OCI-LY1 (cell line): ENCODE data around the gene ABCA4.

ENCODE experiments used
- EZH2 ChIP-seq: fragments of 200-600 bp; sonication (generic), shearing (Covaris generic); IDR thresholded peaks from 2 replicates; pipeline ENCODE4 v1.8.0; 2017; ENCODE audit warnings: borderline replicate concordance, mixed run types, mild to moderate bottlenecking, antibody characterized with exemption, low read length, moderate library complexity, mixed read lengths
- TF ChIP-seq, protein P1 (sequence below): fragments of 200-600 bp; sonication (generic), shearing (Covaris generic); IDR thresholded peaks from 2 replicates; pipeline ENCODE4 v1.5.1; 2017; ENCODE audit warnings: mild to moderate bottlenecking, antibody characterized with exemption, low read length, moderate library complexity, mixed read lengths

DNA sequence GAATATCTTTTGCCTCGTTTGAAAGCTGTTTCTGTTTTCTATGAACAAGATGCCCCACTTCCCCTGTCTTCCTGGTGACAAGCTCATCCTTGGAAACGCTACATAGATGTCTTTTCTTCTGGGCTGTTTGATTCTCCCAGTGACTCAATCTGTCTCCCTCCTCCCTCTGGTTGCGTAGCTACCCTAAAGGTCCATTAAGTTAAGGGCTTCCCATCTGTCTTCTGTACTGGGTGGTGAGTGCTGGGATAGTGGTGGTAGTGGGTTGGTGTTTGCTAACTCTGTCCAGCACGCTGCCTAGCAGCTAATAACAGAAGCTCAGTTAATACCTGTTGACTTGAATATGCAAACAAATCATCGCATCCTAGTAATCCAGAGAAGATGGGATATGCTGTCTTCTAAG lies 161.5 kb downstream of the ABCA4 start:
- no peak for TF ChIP-seq EZH2
- TF ChIP-seq, protein P1, sequence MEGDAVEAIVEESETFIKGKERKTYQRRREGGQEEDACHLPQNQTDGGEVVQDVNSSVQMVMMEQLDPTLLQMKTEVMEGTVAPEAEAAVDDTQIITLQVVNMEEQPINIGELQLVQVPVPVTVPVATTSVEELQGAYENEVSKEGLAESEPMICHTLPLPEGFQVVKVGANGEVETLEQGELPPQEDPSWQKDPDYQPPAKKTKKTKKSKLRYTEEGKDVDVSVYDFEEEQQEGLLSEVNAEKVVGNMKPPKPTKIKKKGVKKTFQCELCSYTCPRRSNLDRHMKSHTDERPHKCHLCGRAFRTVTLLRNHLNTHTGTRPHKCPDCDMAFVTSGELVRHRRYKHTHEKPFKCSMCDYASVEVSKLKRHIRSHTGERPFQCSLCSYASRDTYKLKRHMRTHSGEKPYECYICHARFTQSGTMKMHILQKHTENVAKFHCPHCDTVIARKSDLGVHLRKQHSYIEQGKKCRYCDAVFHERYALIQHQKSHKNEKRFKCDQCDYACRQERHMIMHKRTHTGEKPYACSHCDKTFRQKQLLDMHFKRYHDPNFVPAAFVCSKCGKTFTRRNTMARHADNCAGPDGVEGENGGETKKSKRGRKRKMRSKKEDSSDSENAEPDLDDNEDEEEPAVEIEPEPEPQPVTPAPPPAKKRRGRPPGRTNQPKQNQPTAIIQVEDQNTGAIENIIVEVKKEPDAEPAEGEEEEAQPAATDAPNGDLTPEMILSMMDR, result no peak
